GM12892 (cell line): ENCODE measurements around the gene ACAA1.

Source experiments
- POLR2A ChIP-seq: IDR thresholded peaks from 2 replicates; pipeline ENCODE4 v1.6.1; 2011; ENCODE audit warnings: low read depth, low read length, control low read depth
- POLR2AphosphoS5 ChIP-seq: IDR thresholded peaks from 2 replicates; pipeline ENCODE4 v1.6.1; 2011; ENCODE audit warnings: low read depth, low read length, control low read depth

DNA sequence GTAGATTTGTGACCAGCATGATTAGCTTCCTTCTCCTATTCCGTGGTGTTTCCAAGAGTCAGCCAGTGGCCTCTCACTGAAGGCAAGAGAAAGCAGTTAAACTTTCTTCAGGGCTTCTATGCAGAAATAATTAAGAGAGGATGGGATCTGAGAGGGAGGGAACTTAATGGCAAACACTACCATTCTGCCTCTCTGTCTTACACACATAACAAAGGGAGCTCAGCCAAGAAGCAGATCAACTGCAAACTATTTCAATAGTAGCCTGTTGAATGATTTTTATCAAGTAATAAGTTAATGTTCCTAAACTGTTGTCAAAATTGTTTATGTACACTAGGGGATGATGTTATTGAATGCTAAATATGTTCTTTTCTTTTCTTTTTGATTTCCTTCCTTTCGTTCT, 40.3 kb upstream of the ACAA1 start:
- TF ChIP-seq POLR2AphosphoS5 = no peak
- TF ChIP-seq POLR2A = no peak
